ENCODE measurements around the gene ZBTB7C. TPM values are rescaled to one million over a fixed set of nuclear protein-coding genes. Genes with fewer than 3 reads are reported as not detected.

The ZBTB7C gene
- total RNA-seq, 1 donor from 2014 or later: 15.0 TPM

GRCh38 chr18:48133671-48134251 is 275.4 kb downstream of the ZBTB7C start:
- Histone ChIP-seq H3K4me1 (peaks cover 32% of the 10 kb centered on the region), H3K27me3 (ENCODE audit: low read depth) (peaks cover 14% of the 10 kb centered on the region), H3K4me3 (no peak overlapping the region), H3K36me3 (no peaks in the 10 kb centered on the region), H3K9me3 (no peaks in the 10 kb centered on the region), H3K27ac (no peak overlapping the region)
- TF ChIP-seq CTCF (IDR thresholded peaks at IDR 0.05): no peak
- intact Hi-C loops (cut with DNase I): no loop called here
- ATAC-seq (peak; percentile 66 to 70), DNase-seq (no peak)

GRCh38 chr18:48132797-48133655 is 276.2 kb downstream of the ZBTB7C start:
- DNase-seq: no peak
- Histone ChIP-seq H3K4me3 (no peak overlapping the region), H3K4me1 (peaks cover 25% of the 10 kb centered on the region), H3K27me3 (ENCODE audit: low read depth) (peaks cover 14% of the 10 kb centered on the region), H3K9me3 (no peaks in the 10 kb centered on the region), H3K27ac (no peak overlapping the region), H3K36me3 (no peaks in the 10 kb centered on the region)
- ATAC-seq: no peak
- intact Hi-C loops (cut with DNase I): no loop called here
- no peak for TF ChIP-seq CTCF (IDR thresholded peaks at IDR 0.05)

- no peaks in the 10 kb centered on the region for H3K36me3 ChIP-seq
- no peak for TF ChIP-seq CTCF (IDR thresholded peaks at IDR 0.05)
- no peaks in the 10 kb centered on the region for H3K9me3 ChIP-seq
- H3K27me3 ChIP-seq (ENCODE audit: low read depth): peaks cover 8% of the 10 kb centered on the region
- H3K4me3 ChIP-seq: no peak overlapping the region
- ATAC-seq: no peak
- intact Hi-C loops (cut with DNase I): no loop called here
- peaks cover 9% of the 10 kb centered on the region for H3K4me1 ChIP-seq
- no peak for DNase-seq
- no peak overlapping the region for H3K27ac ChIP-seq
Measured at GRCh38 chr18:48131042-48131441, 278.1 kb downstream of the ZBTB7C start.

- Histone ChIP-seq H3K36me3 (no peaks in the 10 kb centered on the region), H3K27ac (no peak overlapping the region), H3K9me3 (no peaks in the 10 kb centered on the region), H3K4me1 (no peaks in the 10 kb centered on the region), H3K4me3 (no peak overlapping the region), H3K27me3 (ENCODE audit: low read depth) (no peaks in the 10 kb centered on the region)
- no peak for DNase-seq
- intact Hi-C loops (cut with DNase I): no loop called here
- ATAC-seq: no peak
- TF ChIP-seq CTCF (IDR thresholded peaks at IDR 0.05): no peak
Measured at GRCh38 chr18:48129621-48130082, 279.5 kb downstream of the ZBTB7C start.

- Histone ChIP-seq H3K27me3 (ENCODE audit: low read depth) (no peaks in the 10 kb centered on the region), H3K4me3 (no peak overlapping the region), H3K9me3 (no peaks in the 10 kb centered on the region), H3K36me3 (no peaks in the 10 kb centered on the region), H3K27ac (no peak overlapping the region), H3K4me1 (peaks cover 10% of the 10 kb centered on the region)
- intact Hi-C loops (cut with DNase I): no loop called here
- TF ChIP-seq CTCF (IDR thresholded peaks at IDR 0.05): no peak
- DNase-seq (no peak), ATAC-seq (no peak)
Measured at GRCh38 chr18:48127606-48128005, 281.6 kb downstream of the ZBTB7C start.

Data from lower lobe of right lung (tissue), 2 donors.